Keratinocyte (primary cell): ENCODE results near the gene CFAP57.

Experiments used
- EZH2 ChIP-seq: IDR thresholded peaks from one replicate; pipeline ENCODE4 v1.6.1; 2012; ENCODE audit warnings: inconsistent platforms, mild to moderate bottlenecking, low read length, moderate library complexity
- TF ChIP-seq, protein P1 (sequence below), 3 experiments: IDR thresholded peaks in 1 of 3; conservative IDR thresholded peaks in 1 of 3; optimal IDR thresholded peaks in 1 of 3; 2 replicates in 2 of 3; 3 replicates in 1 of 3; pipeline versions ENCODE3 to v1.5.1; 2011; ENCODE audit warnings: low read length in 3 of 3, mild to moderate bottlenecking in 3 of 3, moderate library complexity in 2 of 3, control low read depth in 1 of 3, inconsistent platforms in 1 of 3; ENCODE audit not compliant: insufficient read depth in 2 of 3; ENCODE audit errors: extremely low read depth in 1 of 3

DNA sequence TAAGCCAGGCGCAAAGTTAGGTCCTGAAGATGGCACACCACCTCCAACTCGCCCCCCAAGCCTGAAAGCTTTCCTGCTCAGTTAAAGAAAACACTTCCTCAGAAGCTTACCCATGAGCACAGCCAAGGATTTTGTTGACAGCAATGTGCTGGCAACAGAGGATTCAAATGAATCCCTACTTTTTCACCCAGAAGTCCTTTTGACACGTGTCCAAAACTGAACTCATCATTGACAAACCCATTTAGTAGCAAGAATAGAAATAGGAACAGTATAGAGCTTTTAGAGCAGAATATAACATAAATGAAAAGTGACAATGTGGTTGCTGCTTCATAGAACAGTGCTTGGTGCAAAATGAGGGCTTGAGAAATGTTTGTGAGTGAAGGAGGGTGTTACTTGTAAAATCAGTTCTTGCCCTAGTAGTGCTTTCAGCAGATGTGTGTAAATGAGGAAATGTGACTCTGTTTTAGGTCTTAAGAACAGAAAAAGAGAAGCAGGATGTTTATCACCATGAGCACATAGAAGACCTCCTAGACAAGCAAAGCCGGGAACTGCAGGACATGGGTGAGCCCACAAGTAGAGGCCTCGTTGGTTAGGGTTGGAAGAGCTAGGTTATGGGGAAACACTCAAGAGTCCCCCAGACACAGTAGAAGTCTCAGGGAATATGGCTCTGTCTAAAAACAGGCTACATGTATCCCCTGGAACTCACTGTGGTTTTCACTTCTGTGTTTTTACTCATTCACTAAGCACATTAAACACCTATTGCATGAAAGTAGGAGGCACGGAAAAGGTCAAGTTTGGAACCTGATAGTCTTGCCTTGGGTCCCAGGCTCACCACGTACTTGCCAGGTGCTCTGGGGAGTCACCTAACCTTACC, 49.0 kb downstream of the CFAP57 start:
- TF ChIP-seq, protein P1, sequence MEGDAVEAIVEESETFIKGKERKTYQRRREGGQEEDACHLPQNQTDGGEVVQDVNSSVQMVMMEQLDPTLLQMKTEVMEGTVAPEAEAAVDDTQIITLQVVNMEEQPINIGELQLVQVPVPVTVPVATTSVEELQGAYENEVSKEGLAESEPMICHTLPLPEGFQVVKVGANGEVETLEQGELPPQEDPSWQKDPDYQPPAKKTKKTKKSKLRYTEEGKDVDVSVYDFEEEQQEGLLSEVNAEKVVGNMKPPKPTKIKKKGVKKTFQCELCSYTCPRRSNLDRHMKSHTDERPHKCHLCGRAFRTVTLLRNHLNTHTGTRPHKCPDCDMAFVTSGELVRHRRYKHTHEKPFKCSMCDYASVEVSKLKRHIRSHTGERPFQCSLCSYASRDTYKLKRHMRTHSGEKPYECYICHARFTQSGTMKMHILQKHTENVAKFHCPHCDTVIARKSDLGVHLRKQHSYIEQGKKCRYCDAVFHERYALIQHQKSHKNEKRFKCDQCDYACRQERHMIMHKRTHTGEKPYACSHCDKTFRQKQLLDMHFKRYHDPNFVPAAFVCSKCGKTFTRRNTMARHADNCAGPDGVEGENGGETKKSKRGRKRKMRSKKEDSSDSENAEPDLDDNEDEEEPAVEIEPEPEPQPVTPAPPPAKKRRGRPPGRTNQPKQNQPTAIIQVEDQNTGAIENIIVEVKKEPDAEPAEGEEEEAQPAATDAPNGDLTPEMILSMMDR (optimal IDR thresholded peaks at IDR 0.05 in 1 of 3, IDR thresholded peaks at IDR 0.05 in 1 of 3, conservative IDR thresholded peaks at IDR 0.05 in 1 of 3; ENCODE audit: extremely low read depth in 1 of 3, insufficient read depth in 2 of 3, low read length in 3 of 3), result no peak
- TF ChIP-seq EZH2, result no peak
